ENCODE results near the gene SOX6. TPM values are rescaled to one million over a fixed set of nuclear protein-coding genes. Genes with fewer than 3 reads are reported as not detected.

Gene SOX6
- total RNA-seq, 2 experiments from 2014 or later = not detected

DNA sequence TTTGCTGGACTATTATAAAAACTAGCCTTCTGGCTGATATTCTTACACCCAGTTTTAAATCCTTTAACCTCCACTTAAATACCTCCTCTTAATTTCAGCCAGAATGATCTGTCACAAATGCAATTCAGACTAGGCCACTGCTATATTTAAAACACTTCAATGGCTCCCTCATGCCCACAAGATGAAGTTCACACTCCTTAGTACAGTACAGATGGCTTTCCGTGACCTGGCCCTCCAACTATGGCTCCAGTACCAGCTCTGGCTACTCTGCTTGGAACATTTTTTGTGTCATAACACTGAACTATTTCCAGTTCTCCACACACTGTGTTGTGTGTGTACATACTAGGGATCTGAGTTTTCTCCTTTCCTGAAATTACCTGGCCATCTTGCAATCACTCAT lies 353.4 kb downstream of the SOX6 start:
- H3K36me3 Mint-ChIP-seq (ENCODE audit: low read depth) = no peaks in the 10 kb centered on the region
- CTCF ChIA-PET = no interaction called here
- POLR2A ChIA-PET = no interaction called here
- no peak for ATAC-seq
- no peak for DNase-seq
- H3K27ac Mint-ChIP-seq = no peak overlapping the region
- H3K4me1 Mint-ChIP-seq (ENCODE audit: low read depth) = no peaks in the 10 kb centered on the region
- H3K27me3 Mint-ChIP-seq (ENCODE audit: low read depth) = no peaks in the 10 kb centered on the region
- no peaks in the 10 kb centered on the region for H3K9me3 Mint-ChIP-seq (ENCODE audit: insufficient read depth)
- H3K4me3 Mint-ChIP-seq = no peak overlapping the region

GRCh38 chr11:16001899-16002426 lies 354.4 kb downstream of the SOX6 start:
- Mint-ChIP-seq H3K4me1 (ENCODE audit: low read depth) (no peaks in the 10 kb centered on the region), H3K27me3 (ENCODE audit: low read depth) (no peaks in the 10 kb centered on the region), H3K4me3 (no peak overlapping the region), H3K27ac (no peak overlapping the region), H3K9me3 (ENCODE audit: insufficient read depth) (no peaks in the 10 kb centered on the region), H3K36me3 (ENCODE audit: low read depth) (no peaks in the 10 kb centered on the region)
- POLR2A ChIA-PET = no interaction called here
- CTCF ChIA-PET = no interaction called here
- ATAC-seq (no peak), DNase-seq (no peak)

DNA sequence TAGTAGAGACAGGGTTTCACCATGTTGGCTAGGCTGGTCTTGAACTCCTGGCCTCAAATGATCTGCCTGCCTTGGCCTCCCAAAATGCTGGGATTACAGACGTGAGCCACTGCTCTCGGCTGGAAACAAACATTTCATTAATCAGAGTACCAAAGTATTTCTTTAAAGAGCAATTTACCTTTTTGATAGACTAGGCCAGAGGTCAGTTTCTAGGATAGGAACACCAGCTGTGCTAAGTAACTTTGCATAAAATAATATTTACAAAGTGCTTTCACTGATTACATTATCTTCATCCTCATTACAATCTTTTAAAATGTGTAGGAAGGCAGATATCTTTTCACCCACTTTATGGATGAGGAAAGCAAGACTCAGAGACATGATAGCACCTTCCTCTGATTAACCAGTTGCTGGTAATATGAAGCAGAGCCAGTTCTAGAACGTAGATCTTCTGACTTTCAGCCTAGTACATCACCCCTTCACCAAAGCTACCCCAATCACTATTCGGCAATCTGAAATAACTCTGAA lies 355.2 kb downstream of the SOX6 start:
- ATAC-seq (no peak), DNase-seq (no peak)
- ChIA-PET CTCF (no interaction called here), POLR2A (interaction anchor here (0.6 kb wide), 1 partner anchor 34 kb away, joined by 5 read pairs; no protein-coding TSS in a partner anchor)
- H3K36me3 Mint-ChIP-seq (ENCODE audit: low read depth) = no peaks in the 10 kb centered on the region
- no peaks in the 10 kb centered on the region for H3K27me3 Mint-ChIP-seq (ENCODE audit: low read depth)
- no peaks in the 10 kb centered on the region for H3K4me1 Mint-ChIP-seq (ENCODE audit: low read depth)
- H3K27ac Mint-ChIP-seq = no peak overlapping the region
- no peak overlapping the region for H3K4me3 Mint-ChIP-seq
- H3K9me3 Mint-ChIP-seq (ENCODE audit: insufficient read depth) = no peaks in the 10 kb centered on the region

DNA sequence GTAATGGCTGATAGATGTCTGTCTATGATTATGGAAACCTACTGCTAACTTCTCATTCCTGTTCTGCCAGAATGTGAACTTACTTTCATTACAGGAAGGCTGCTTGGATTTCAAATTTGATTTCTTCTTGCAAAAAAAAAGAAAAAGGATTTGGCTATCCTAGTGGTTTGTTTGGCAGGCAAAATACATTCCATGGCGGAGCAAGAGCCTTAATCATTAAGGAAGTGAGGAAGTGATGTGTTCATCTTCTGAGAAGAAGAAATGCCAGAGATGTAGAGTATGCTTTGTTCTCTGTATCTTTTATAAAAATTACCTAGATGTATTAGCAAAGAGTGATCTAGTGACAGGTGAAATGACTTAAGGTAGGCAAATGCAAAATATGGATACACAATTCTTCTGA lies 356.3 kb downstream of the SOX6 start:
- H3K9me3 Mint-ChIP-seq (ENCODE audit: insufficient read depth) = no peaks in the 10 kb centered on the region

GRCh38 chr11:15993345-15993744 lies 363.0 kb downstream of the SOX6 start:
- Mint-ChIP-seq H3K4me3 (no peak overlapping the region), H3K4me1 (ENCODE audit: low read depth) (no peaks in the 10 kb centered on the region), H3K36me3 (ENCODE audit: low read depth) (no peaks in the 10 kb centered on the region), H3K27ac (no peak overlapping the region), H3K27me3 (ENCODE audit: low read depth) (no peaks in the 10 kb centered on the region), H3K9me3 (ENCODE audit: insufficient read depth) (no peaks in the 10 kb centered on the region)
- ATAC-seq (no peak), DNase-seq (no peak)
- POLR2A ChIA-PET = no interaction called here
- CTCF ChIA-PET = no interaction called here

More for the DNA sequence above, 356.3 kb downstream of the SOX6 start:
- POLR2A ChIA-PET = no interaction called here
- Mint-ChIP-seq H3K4me1 (ENCODE audit: low read depth) (no peaks in the 10 kb centered on the region), H3K27ac (no peak overlapping the region), H3K4me3 (no peak overlapping the region), H3K36me3 (ENCODE audit: low read depth) (no peaks in the 10 kb centered on the region), H3K27me3 (ENCODE audit: low read depth) (no peaks in the 10 kb centered on the region)
- DNase-seq (no peak), ATAC-seq (no peak)
- CTCF ChIA-PET = no interaction called here

DNA sequence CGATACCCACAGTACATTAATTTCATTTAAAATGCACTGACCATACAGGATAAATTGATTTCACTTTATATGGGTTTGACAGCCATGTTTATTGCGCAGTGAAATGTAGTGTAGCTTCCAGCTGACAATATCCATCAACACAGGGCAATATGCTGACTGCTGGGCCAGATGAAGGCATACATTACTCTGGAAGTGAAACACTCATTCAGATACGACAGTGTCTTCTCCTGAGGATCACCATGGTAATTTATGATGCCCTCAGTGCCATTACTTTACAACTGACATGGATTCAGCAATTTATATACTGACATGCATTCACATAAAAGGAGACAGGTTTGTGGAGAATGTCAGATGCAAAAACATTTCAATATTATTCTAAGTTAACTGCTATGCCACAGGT lies 365.1 kb downstream of the SOX6 start:
- no peaks in the 10 kb centered on the region for H3K4me1 Mint-ChIP-seq (ENCODE audit: low read depth)
- H3K27me3 Mint-ChIP-seq (ENCODE audit: low read depth) = no peaks in the 10 kb centered on the region
- ATAC-seq = no peak
- DNase-seq = no peak
- H3K4me3 Mint-ChIP-seq = no peak overlapping the region
- ChIA-PET CTCF (no interaction called here), POLR2A (no interaction called here)
- no peaks in the 10 kb centered on the region for H3K36me3 Mint-ChIP-seq (ENCODE audit: low read depth)
- H3K27ac Mint-ChIP-seq = no peak overlapping the region
- H3K9me3 Mint-ChIP-seq (ENCODE audit: insufficient read depth) = no peaks in the 10 kb centered on the region

DNA sequence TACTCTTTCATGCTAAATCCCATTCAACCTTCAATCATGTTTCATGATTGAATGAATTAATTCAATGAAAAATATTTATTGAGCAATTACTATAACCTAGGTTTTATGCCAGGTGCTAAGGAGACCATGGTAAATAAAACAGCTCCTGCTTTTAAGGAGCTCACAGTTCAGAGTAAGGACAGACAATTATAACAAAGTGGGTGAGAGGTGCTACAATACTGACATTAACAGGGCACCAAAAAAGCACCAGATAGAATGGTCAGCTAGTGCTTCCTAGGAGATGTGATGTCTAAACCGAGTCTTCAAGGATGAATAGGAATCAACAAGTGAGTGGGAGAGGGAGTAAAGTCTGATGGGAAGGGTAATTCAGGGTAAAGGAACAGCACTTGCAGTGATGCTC lies 366.7 kb downstream of the SOX6 start:
- Mint-ChIP-seq H3K9me3 (ENCODE audit: insufficient read depth) (no peaks in the 10 kb centered on the region), H3K4me3 (no peak overlapping the region), H3K27ac (no peak overlapping the region), H3K4me1 (ENCODE audit: low read depth) (no peaks in the 10 kb centered on the region), H3K36me3 (ENCODE audit: low read depth) (no peaks in the 10 kb centered on the region), H3K27me3 (ENCODE audit: low read depth) (no peaks in the 10 kb centered on the region)
- DNase-seq (no peak), ATAC-seq (no peak)
- ChIA-PET POLR2A (no interaction called here), CTCF (no interaction called here)

DNA sequence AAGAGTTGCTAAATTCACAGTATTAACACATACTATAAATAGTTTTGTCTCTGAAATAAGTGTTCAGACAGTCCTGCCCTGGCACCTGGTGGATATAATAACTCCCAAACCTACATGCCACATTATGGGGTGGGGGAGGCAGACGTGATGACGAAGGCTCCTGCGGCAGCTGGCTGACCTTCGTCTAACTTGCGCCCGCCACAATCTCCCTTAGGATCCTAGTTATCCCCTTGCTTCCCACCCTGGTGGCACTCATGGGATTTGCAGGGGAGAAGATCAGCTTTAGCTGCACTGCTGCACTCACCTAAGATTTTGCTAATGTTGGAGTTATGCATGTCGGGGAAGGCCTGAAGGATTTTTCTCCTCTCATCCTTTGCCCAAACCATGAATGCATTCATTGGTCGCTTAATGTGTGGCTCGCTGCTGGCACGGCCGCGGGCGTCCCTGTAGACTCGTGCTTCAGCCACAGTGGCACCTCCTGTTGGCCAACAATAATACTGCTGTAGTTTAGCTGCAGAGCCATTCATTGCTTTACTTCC lies 367.6 kb downstream of the SOX6 start:
- ChIA-PET POLR2A (no interaction called here), CTCF (no interaction called here)
- no peaks in the 10 kb centered on the region for H3K9me3 Mint-ChIP-seq (ENCODE audit: insufficient read depth)
- no peak overlapping the region for H3K27ac Mint-ChIP-seq
- no peaks in the 10 kb centered on the region for H3K36me3 Mint-ChIP-seq (ENCODE audit: low read depth)
- DNase-seq (no peak), ATAC-seq (no peak)
- H3K4me1 Mint-ChIP-seq (ENCODE audit: low read depth) = no peaks in the 10 kb centered on the region
- no peak overlapping the region for H3K4me3 Mint-ChIP-seq
- no peaks in the 10 kb centered on the region for H3K27me3 Mint-ChIP-seq (ENCODE audit: low read depth)

DNA sequence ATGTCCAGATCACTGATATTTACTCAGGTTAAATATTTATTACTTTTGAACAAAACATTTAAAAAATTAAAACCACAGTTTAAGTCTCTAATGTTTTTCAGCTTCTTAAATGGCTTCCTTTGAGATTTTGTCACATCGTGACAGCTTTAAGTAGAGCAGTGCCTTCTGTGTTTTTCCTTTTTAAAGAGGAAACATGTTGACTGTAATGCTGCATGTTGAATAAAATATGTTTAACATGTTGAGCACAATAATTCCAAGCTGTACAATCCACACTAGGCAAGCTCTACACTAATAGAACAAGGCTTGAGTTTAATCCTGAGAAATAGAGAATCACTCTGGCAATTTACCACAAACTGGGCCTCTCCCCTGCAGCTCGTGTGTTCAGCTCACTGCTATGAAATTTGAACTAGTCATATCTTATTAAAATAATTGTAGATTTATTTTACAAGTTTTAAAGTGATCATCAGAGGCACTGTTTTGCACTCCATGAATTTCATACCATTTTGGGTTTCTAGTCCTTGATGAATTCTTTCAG lies 368.3 kb downstream of the SOX6 start:
- Mint-ChIP-seq H3K4me3 (no peak overlapping the region), H3K27me3 (ENCODE audit: low read depth) (no peaks in the 10 kb centered on the region), H3K9me3 (ENCODE audit: insufficient read depth) (no peaks in the 10 kb centered on the region), H3K27ac (no peak overlapping the region), H3K4me1 (ENCODE audit: low read depth) (no peaks in the 10 kb centered on the region), H3K36me3 (ENCODE audit: low read depth) (no peaks in the 10 kb centered on the region)
- ATAC-seq (no peak), DNase-seq (no peak)
- ChIA-PET POLR2A (no interaction called here), CTCF (no interaction called here)

GRCh38 chr11:15987046-15987445 lies 369.3 kb downstream of the SOX6 start:
- ChIA-PET CTCF (interaction anchor here (0.5 kb wide), 1 partner anchor 422 kb away, joined by 4 read pairs; no protein-coding TSS in a partner anchor), POLR2A (no interaction called here)
- H3K36me3 Mint-ChIP-seq (ENCODE audit: low read depth) = no peaks in the 10 kb centered on the region
- no peaks in the 10 kb centered on the region for H3K4me1 Mint-ChIP-seq (ENCODE audit: low read depth)
- H3K4me3 Mint-ChIP-seq = no peak overlapping the region
- H3K27ac Mint-ChIP-seq = no peak overlapping the region
- no peaks in the 10 kb centered on the region for H3K27me3 Mint-ChIP-seq (ENCODE audit: low read depth)
- DNase-seq (no peak), ATAC-seq (no peak)
- H3K9me3 Mint-ChIP-seq (ENCODE audit: insufficient read depth) = no peaks in the 10 kb centered on the region

DNA sequence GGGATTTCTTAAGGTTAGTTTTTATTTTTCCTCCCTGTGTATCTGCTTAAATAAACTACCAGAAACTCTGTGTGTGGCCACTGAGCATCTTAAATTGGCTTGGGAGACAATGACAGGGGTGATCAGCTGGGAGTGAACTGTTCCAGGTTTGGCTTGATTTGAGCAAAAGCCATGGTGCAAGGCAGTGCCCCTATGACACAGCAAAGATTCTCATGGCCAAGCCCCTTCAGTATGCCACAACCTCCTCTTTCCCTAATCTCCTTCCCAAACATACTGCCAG lies 370.5 kb downstream of the SOX6 start:
- H3K27me3 Mint-ChIP-seq (ENCODE audit: low read depth) = no peaks in the 10 kb centered on the region
- no peaks in the 10 kb centered on the region for H3K36me3 Mint-ChIP-seq (ENCODE audit: low read depth)
- ChIA-PET CTCF (no interaction called here), POLR2A (no interaction called here)
- H3K27ac Mint-ChIP-seq = no peak overlapping the region
- no peak for DNase-seq
- no peak overlapping the region for H3K4me3 Mint-ChIP-seq
- H3K9me3 Mint-ChIP-seq (ENCODE audit: insufficient read depth) = no peaks in the 10 kb centered on the region
- no peak for ATAC-seq
- no peaks in the 10 kb centered on the region for H3K4me1 Mint-ChIP-seq (ENCODE audit: low read depth)

DNA sequence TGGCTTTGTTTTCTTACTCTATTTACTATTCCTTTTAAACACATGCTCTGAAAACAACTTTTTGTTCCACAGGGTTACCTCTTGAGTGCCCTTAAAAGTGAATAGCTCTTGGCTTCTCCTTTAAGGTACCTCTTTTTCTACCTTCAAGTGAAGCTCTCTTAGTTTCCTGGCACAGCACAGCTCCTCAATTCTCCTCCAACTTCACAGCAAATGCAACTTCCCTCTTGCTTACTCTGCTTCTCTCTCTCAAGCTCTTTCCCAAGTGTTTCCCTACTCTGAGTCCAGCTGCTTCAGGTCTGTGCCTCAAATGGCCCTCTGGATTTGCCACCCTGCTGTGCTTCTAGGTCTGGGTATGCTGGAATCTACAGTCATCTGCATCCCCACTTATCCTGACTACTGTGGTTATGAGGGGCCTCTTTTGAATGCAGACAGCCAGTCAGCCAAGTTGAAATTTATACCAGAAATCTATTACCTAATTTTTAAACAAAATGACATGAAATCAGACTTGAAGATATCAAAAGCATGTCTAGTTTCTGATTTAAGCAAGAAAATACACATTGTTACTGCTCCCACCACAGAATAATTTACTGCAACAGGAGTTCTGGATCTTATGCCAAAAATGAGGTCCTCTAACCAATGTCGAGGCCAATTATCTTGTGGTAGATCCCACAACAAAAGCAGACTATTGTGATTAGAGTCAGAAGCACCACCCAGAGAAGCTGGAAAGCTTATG lies 371.1 kb downstream of the SOX6 start:
- POLR2A ChIA-PET = no interaction called here
- Mint-ChIP-seq H3K4me3 (no peak overlapping the region), H3K36me3 (ENCODE audit: low read depth) (no peaks in the 10 kb centered on the region), H3K4me1 (ENCODE audit: low read depth) (no peaks in the 10 kb centered on the region), H3K27ac (no peak overlapping the region), H3K9me3 (ENCODE audit: insufficient read depth) (no peaks in the 10 kb centered on the region), H3K27me3 (ENCODE audit: low read depth) (no peaks in the 10 kb centered on the region)
- ATAC-seq (no peak), DNase-seq (no peak)
- CTCF ChIA-PET = no interaction called here

DNA sequence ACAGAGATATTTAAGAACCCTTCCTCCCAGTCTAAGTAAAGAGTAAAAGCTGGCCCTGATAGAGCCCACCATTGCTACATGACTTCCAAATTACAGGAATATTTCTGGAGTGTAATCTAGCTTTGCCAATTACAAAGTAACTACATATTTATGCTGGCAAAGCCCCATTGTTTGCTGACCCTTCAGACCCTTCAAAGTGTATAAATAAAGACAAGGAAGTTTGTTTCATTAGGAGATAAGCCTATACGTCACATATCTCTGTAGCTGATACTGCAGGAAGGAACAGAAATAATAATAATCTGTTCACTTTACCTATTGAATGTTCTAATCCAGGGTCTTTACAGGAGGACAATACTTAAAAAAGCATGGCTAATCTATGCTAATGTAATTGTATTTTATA lies 375.1 kb downstream of the SOX6 start:
- no peak overlapping the region for H3K27ac Mint-ChIP-seq
- no peaks in the 10 kb centered on the region for H3K4me1 Mint-ChIP-seq (ENCODE audit: low read depth)
- ChIA-PET POLR2A (no interaction called here), CTCF (no interaction called here)
- DNase-seq (no peak), ATAC-seq (no peak)
- no peaks in the 10 kb centered on the region for H3K27me3 Mint-ChIP-seq (ENCODE audit: low read depth)
- H3K36me3 Mint-ChIP-seq (ENCODE audit: low read depth) = no peaks in the 10 kb centered on the region
- no peaks in the 10 kb centered on the region for H3K9me3 Mint-ChIP-seq (ENCODE audit: insufficient read depth)
- no peak overlapping the region for H3K4me3 Mint-ChIP-seq
